Coronary artery (tissue), 2 donors: Measurements from ENCODE around the gene MYO1E.
"Not testable (repeated sequence)": the region's sequence is repeated elsewhere in the genome, so short reads cannot be mapped to it uniquely, and the experiment has no call there.

Experiments used
- DNase-seq: peaks from one replicate; pipeline ENCODE4 v3.0.0-alpha.2; 2017; ENCODE audit warnings: low spot score
- H3K27ac ChIP-seq, 2 donors: fragments of 200-600 bp; sonication (generic); one replicate each; pipeline ENCODE4 v1.5.1; 2016 to 2019
- H3K4me3 ChIP-seq: fragments of 200-600 bp; sonication (generic); 2 replicates; pipeline ENCODE4 v1.5.1; 2016; ENCODE audit warnings: mild to moderate bottlenecking, moderate library complexity
- TF ChIP-seq, protein P1 (sequence below): fragments of 200-600 bp; sonication (generic); IDR thresholded peaks from one replicate; pipeline ENCODE4 v1.5.1; 2019; ENCODE audit warnings: antibody characterized with exemption

The MYO1E gene

DNA sequence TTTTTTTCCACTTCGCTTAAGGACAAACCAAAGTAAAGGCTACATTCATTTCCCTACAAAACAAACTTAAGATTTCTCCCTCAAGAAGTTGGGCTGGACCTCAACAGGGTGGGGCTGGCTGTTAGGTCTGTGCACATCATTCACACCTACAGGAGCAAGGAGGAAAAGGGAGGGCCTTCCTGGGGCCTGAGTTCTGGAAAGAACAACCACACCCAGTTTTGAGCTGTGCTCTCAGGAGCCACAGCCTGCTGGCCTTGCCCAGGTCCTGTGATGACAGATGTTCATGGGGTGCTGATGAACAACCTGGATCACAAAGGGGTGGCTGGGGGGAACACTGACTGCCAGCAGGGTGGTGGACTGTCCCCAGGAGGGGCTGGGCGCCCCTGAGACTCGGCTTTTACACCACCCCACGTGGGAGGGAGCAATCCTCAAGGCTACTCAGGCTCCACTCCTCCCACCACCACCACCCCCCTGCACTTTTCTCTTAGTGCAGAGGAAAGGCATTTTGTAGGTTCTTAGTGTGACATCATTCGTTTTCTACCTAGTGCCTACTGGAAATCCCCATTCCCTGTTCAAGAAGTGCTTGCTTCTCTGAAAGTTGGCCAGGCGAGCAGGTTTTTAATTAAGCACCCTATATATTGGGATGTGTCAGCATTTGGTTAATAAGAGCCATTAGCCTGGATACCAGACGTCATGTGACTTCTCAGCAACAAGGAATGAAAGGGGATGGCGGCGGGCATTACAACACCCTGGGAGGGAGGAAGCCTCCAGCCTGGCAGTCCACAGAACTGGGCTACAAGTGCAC is 232.0 kb downstream of the MYO1E start:
- no peak for DNase-seq
- TF ChIP-seq, protein P1, sequence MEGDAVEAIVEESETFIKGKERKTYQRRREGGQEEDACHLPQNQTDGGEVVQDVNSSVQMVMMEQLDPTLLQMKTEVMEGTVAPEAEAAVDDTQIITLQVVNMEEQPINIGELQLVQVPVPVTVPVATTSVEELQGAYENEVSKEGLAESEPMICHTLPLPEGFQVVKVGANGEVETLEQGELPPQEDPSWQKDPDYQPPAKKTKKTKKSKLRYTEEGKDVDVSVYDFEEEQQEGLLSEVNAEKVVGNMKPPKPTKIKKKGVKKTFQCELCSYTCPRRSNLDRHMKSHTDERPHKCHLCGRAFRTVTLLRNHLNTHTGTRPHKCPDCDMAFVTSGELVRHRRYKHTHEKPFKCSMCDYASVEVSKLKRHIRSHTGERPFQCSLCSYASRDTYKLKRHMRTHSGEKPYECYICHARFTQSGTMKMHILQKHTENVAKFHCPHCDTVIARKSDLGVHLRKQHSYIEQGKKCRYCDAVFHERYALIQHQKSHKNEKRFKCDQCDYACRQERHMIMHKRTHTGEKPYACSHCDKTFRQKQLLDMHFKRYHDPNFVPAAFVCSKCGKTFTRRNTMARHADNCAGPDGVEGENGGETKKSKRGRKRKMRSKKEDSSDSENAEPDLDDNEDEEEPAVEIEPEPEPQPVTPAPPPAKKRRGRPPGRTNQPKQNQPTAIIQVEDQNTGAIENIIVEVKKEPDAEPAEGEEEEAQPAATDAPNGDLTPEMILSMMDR = no peak
- Histone ChIP-seq H3K4me3 (no peak overlapping the region), H3K27ac (no peak overlapping the region)

DNA sequence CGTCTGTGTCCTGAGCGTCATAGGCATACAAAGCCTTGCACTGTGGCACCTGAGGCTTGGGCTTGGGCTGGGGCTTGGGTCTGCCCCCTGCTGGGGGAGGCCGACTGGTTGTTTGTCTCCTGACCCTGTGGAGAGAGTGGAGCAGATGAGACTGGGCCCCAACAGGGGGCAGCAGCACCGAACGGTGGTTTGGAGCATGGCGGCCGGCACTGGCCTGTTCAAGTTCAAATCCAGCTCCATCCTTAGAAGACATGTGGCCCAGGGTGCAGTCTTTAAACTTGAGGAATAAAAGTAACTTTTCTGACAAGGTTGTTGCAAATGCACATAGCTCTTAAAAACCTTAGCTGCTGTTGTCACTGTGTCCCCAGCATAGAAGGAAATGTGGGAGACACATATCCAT is 234.4 kb downstream of the MYO1E start:
- no peak for DNase-seq
- TF ChIP-seq, protein P1 = no peak
- Histone ChIP-seq H3K4me3 (no peak overlapping the region), H3K27ac (no peak overlapping the region)

DNA sequence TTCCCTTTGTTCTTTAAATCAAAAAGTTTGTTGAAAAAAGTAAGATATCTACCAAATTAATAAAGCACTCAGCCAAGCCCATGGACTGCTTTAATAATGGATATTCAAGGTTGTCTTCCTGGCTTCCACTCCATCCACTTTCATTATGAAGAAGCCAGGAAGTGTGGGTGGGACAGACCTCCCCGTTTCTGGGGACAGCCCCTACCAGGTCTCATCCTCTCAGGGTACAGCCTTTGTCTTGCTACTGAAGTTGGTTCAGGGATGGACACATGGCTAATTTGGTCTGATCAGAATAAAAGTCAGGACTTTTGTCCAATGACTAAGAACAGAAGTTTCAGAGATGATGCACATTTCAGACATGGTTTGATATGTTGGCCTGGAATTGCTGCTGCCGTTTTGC is 235.1 kb downstream of the MYO1E start:
- DNase-seq = no peak
- Histone ChIP-seq H3K27ac (no peak overlapping the region), H3K4me3 (no peak overlapping the region)
- TF ChIP-seq, protein P1 = no peak

DNA sequence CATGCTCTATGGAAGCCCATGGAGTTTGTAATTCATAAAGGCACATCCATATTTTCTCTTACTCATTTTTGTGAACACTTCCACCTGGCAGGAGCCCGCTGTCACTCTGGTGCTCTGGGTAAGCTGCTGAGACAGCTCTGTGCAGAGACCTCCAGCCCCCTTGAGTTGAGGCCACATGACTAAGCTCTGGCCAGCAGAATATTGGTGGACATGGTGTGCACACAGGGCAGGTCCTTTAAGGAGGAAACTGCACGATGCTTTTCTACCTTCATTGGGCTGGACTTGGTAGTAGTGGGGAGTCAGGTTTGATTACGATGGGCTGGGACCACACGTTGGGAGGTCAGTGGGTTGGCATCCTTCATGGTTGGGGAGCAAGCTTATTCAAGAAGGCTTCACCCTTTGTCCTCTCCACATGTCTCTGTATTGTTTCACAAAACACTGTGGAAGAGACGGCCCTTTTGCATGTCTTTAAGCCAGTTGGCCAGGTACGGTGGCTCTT is 238.7 kb downstream of the MYO1E start:
- TF ChIP-seq, protein P1 = no peak
- no peak for DNase-seq
- no peak overlapping the region for H3K4me3 ChIP-seq
- H3K27ac ChIP-seq = no peak overlapping the region

DNA sequence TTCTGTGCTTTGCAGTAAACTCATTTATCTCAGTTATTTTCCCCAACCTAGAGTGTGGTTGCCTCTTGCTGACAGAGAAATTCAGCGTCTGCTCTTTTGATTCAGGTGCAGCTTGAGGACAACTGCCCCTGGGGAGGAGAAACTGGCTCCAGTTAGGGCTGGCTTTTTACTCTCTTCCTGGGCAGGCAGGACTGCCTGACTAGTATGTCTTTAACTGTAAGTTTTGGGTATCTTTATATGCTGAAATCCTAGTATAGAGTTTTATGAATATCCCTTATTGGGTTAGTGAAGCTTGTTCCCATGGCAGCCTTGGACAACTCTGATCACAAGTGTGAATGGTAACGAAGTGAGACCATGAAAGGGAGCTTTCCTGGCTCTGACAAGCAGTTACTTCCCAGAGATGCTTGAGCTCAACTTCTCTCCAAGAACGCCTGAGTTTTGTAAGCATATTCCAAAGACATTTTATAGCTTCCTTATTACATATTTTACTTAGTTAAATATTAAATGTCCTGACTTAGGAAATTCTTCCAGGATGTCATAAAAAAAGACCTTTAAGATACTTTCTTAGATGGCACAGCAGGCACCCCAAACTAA is 240.6 kb downstream of the MYO1E start:
- H3K27ac ChIP-seq = no peak overlapping the region
- TF ChIP-seq, protein P1 = no peak
- DNase-seq = no peak
- no peak overlapping the region for H3K4me3 ChIP-seq

DNA sequence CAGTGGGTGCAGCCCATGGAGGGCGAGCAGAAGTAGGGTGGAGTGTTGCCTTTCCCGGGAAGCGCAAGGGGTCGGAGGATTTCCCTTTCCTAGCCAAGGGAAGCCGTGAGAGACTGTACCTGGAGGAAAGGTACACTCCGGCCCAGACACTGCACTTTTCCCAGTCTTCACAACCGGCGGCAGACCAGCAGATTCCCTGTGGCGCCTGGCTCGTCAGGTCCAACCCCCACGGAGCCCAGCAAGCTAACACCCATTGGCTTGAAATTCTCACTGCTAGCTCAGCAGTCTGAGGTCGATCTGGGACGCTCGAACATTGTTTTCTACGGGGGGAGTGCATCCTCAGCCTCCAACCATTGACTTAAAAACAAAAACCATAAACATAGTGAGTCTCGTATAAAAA is 241.2 kb downstream of the MYO1E start:
- H3K27ac ChIP-seq = no peak overlapping the region

DNA sequence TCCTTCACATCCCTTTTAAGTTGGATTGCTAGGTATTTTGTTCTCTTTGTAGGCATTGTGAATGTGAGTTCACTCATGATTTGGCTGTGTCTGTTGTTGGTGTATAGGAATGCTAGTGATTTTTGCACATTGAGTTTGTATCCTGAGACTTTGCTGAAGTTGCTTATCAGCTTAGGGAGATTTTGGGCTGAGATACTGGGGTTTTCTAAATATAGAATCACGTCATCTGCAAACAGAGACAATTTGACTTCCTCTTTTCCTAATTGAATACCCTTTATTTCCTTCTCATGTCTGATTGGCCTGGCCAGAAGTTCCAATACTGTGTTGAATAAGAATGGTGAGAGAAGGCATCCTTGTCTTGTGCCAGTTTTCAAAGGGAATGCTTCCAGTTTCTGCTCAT is 245.4 kb downstream of the MYO1E start:
- DNase-seq, H3K4me3 ChIP-seq, H3K27ac ChIP-seq: not testable (repeated sequence)

More for the DNA sequence above, 241.2 kb downstream of the MYO1E start:
- no peak for DNase-seq
- TF ChIP-seq, protein P1 = no peak
- no peak overlapping the region for H3K4me3 ChIP-seq

DNA sequence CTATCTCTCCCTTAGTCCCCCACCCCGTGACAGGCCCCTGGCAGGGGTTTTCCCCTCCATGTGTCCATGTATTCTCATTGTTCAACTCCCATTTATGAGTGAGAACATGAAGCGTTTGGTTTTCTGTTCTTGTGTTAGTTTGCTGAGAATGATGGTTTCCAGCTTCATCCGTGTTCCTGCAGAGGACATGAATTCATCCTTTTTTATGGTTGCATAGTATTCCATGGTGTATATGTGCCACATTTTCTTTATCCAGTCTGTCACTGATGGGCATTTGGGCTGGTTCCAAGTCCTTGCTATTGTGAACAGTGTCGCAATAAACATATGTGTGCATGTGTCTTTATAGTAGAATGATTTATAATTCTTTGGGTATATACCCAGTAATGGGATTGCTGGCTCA is 247.0 kb downstream of the MYO1E start:
- not testable (repeated sequence) for H3K4me3 ChIP-seq, H3K27ac ChIP-seq, DNase-seq
